GM12878 (cell line): ENCODE results near the gene GID8. TPM values are rescaled to one million over a fixed set of nuclear protein-coding genes. Genes with fewer than 3 reads are reported as not detected.

Source experiments
- CHD4 ChIP-seq: fragments of 200-600 bp; sonication (generic); IDR thresholded peaks from 2 replicates; pipeline ENCODE4 v1.6.1; 2016; ENCODE audit warnings: mild to moderate bottlenecking
- IRF5 ChIP-seq: fragments of 450-650 bp; IDR thresholded peaks from 2 replicates; pipeline ENCODE4 v1.6.1; 2017; ENCODE audit warnings: borderline replicate concordance
- KAT2A ChIP-seq: conservative IDR thresholded peaks from 2 replicates; pipeline ENCODE4 v1.6.1; 2011; ENCODE audit warnings: low read depth, low read length; ENCODE audit not compliant: control insufficient read depth
- MLLT1 ChIP-seq: fragments of 450-650 bp; IDR thresholded peaks from 2 replicates; pipeline ENCODE4 v1.6.1; 2016; ENCODE audit warnings: mild to moderate bottlenecking
- NFXL1 ChIP-seq: fragments of 450-650 bp; IDR thresholded peaks from 2 replicates; pipeline ENCODE4 v1.6.1; 2017; ENCODE audit warnings: antibody characterized with exemption, mild to moderate bottlenecking, borderline replicate concordance
- NRF1 ChIP-seq: conservative IDR thresholded peaks from 2 replicates; pipeline ENCODE4 v1.6.1; 2011; ENCODE audit warnings: mild to moderate bottlenecking, low read depth, low read length, improper control_type of control experiment
- PML ChIP-seq: IDR thresholded peaks from 2 replicates; pipeline ENCODE4 v1.6.1; 2012; ENCODE audit warnings: low read length, inconsistent platforms
- ZNF207 ChIP-seq: fragments of 450-650 bp; IDR thresholded peaks from 2 replicates; pipeline ENCODE4 v1.6.1; 2014; ENCODE audit warnings: antibody characterized with exemption, mild to moderate bottlenecking, borderline replicate concordance
- ZNF622 ChIP-seq: fragments of 450-650 bp; IDR thresholded peaks from 2 replicates; pipeline ENCODE4 v1.6.1; 2017; ENCODE audit warnings: mild to moderate bottlenecking, inconsistent platforms
- polyA plus RNA-seq, 11 experiments: library from polyadenylated mRNA; depleted of rRNA in 4 of 11; unstranded in 6 of 11; stranded (reverse) in 5 of 11; fragments of >200 nt; fragmentation: Nextera tagmentation in 4 of 11; fragmentation: Illumina TruSeq in 1 of 11; extraction: Ambion mirVana in 4 of 11; extraction: Trizol in 1 of 11; gene quantifications; 1 replicate in 1 of 11; 2 replicates in 10 of 11; pipeline versions ENCODE4 v1.2.1 to v1.2.3, GENCODE V29; 2011 to 2016; ENCODE audit warnings: inconsistent platforms in 2 of 11, missing spikeins in 2 of 11, low read depth in 1 of 11
- total RNA-seq, 4 experiments: library from RNA; depleted of rRNA in 3 of 4; stranded (reverse); fragments of >200 nt in 3 of 4; fragmentation: Illumina TruSeq in 1 of 4; extraction: Trizol in 1 of 4; gene quantifications; 2 replicates each; pipeline versions ENCODE4 v1.2.1 to v1.2.3, GENCODE V29; 2013 to 2021

The GID8 gene
- total and polyA plus RNA-seq, 10 of the 15 experiments (the other 5 are each of a cell fraction or from before 2014, with no cell fraction given): 12.0 to 33.8 (median 22.2) TPM

- TF ChIP-seq ZNF207 (no peak), MLLT1 (no peak), NFXL1 (no peak), IRF5 (no peak), CHD4 (no peak), KAT2A (no peak), NRF1 (no peak), ZNF622 (no peak), PML (no peak)
Observed at GRCh38 chr20:62914970-62915457, 22.9 kb upstream of the GID8 start (continued).
